GM12878 (cell line): ENCODE measurements around the gene IQCH. TPM values are rescaled to one million over a fixed set of nuclear protein-coding genes. Genes with fewer than 3 reads are reported as not detected.

Source experiments
- ATAC-seq: fragments of 200-7000 bp; cut with Tn5 transposase; 3 replicates; pipeline ENCODE4 v1.9.1; 2020; ENCODE audit warnings: mild to moderate bottlenecking, moderate library complexity
- BruUV-seq: library from RNA; stranded (reverse); fragments of 400-500 nt; replicated peaks from 2 replicates; lab custom pipeline; 2021; lab: Mats Ljungman, UMichigan
- CTCF ChIA-PET: fragments of 300-600 bp; sonication (Branson Sonifier 250); formaldehyde crosslinking; extraction: SDS; loops from one replicate; lab custom pipeline; 2021; ENCODE audit warnings: inconsistent platforms; lab: Yijun Ruan, JAX
- POLR2A ChIA-PET: fragments of 350-600 bp; formaldehyde crosslinking; extraction: SDS; loops from one replicate; lab custom pipeline; 2021; ENCODE audit warnings: inconsistent platforms; lab: Charles Lee
- RAD21 ChIA-PET: fragments of 300-600 bp; sonication (Branson Sonifier 250); formaldehyde crosslinking; loops from one replicate; lab custom pipeline; 2023; ENCODE audit warnings: antibody characterized with exemption; ENCODE audit not compliant: unreplicated experiment; lab: Charles Lee
- SMC1A ChIA-PET: fragments of 300-600 bp; sonication (Branson Sonifier 250); formaldehyde crosslinking; loops from one replicate; lab custom pipeline; 2023; ENCODE audit not compliant: unreplicated experiment, uncharacterized antibody; lab: Charles Lee
- DNase-seq: peaks from one replicate; pipeline ENCODE4 v3.0.0-alpha.2; 2011; ENCODE audit warnings: low read depth, low spot score
- FAIRE-seq: peaks from 3 replicates; lab custom pipeline; 2011; peaks lifted over from hg19 to GRCh38; lab: Jason Lieb, UNC
- H2AFZ ChIP-seq: 2 replicates; pipeline ENCODE4 v1.6.0; 2011; ENCODE audit warnings: low read depth, low read length, control low read depth; ENCODE audit not compliant: control insufficient read depth
- H3K27ac ChIP-seq: 2 replicates; pipeline ENCODE4 v1.5.1; 2011; ENCODE audit warnings: control low read depth; ENCODE audit not compliant: control insufficient read depth, insufficient read depth
- H3K27me3 ChIP-seq, 2 experiments: replicated peaks in 1 of 2; 2 replicates each; pipeline versions ENCODE4 v1.6.0 to v1.6.1; 2011; ENCODE audit warnings: low read length in 1 of 2; ENCODE audit not compliant: control insufficient read depth in 2 of 2, insufficient read depth in 2 of 2
- H3K36me3 ChIP-seq, 2 experiments: 2 replicates each; pipeline ENCODE4 v1.5.1; 2011; ENCODE audit warnings: low read length in 1 of 2; ENCODE audit not compliant: control insufficient read depth in 2 of 2, insufficient read depth in 2 of 2
- H3K4me1 ChIP-seq: 2 replicates; pipeline ENCODE4 v1.6.1; 2011; ENCODE audit warnings: mild to moderate bottlenecking, low read length, moderate library complexity, mixed read lengths; ENCODE audit not compliant: control insufficient read depth, insufficient read depth
- H3K4me2 ChIP-seq: 2 replicates; pipeline ENCODE4 v1.6.0; 2011; ENCODE audit warnings: control low read depth; ENCODE audit not compliant: control insufficient read depth, insufficient read depth
- H3K4me3 ChIP-seq: fragments of 200-600 bp; sonication (generic); 2 replicates; pipeline ENCODE4 v1.5.1; 2016
- H3K79me2 ChIP-seq: 2 replicates; pipeline ENCODE4 v1.6.0; 2011; ENCODE audit warnings: low read length; ENCODE audit not compliant: control insufficient read depth, insufficient read depth
- H3K9ac ChIP-seq: 2 replicates; pipeline ENCODE4 v1.8.0; 2011; ENCODE audit warnings: low read length, control low read depth, mixed read lengths; ENCODE audit not compliant: control insufficient read depth, insufficient read depth
- H3K9me3 ChIP-seq: replicated peaks from 3 replicates; pipeline ENCODE4 v1.5.1; 2011; ENCODE audit warnings: mild to moderate bottlenecking, low read length; ENCODE audit not compliant: control insufficient read depth, insufficient read depth
- H4K20me1 ChIP-seq: 2 replicates; pipeline ENCODE4 v1.6.0; 2011; ENCODE audit not compliant: control insufficient read depth, insufficient read depth
- CEBPB ChIP-seq, 2 experiments: fragments of 150-350 bp in 1 of 2; IDR thresholded peaks; 2 replicates each; pipeline ENCODE4 v1.6.1; 2012 to 2014; ENCODE audit warnings: low read depth in 2 of 2, low read length in 2 of 2, borderline replicate concordance in 1 of 2, inconsistent platforms in 1 of 2
- IRF4 ChIP-seq: IDR thresholded peaks from 2 replicates; pipeline ENCODE4 v1.6.1; 2011; ENCODE audit warnings: low read depth, low read length
- RELA ChIP-seq: fragments of 450-650 bp; IDR thresholded peaks from 2 replicates; pipeline ENCODE4 v1.8.0; 2014; ENCODE audit warnings: borderline replicate concordance; ENCODE audit not compliant: partially characterized antibody
- SPI1 ChIP-seq: IDR thresholded peaks from 2 replicates; pipeline ENCODE4 v1.6.1; 2011; ENCODE audit warnings: low read depth, mild to moderate bottlenecking, low read length, moderate library complexity, borderline replicate concordance; ENCODE audit not compliant: insufficient read depth
- WRNIP1 ChIP-seq: IDR thresholded peaks from 2 replicates; pipeline ENCODE4 v1.6.1; 2011; ENCODE audit warnings: low read depth, low read length, improper control_type of control experiment, borderline replicate concordance
- ZNF217 ChIP-seq: fragments of 450-650 bp; IDR thresholded peaks from 2 replicates; pipeline ENCODE4 v1.6.1; 2017; ENCODE audit warnings: antibody characterized with exemption, mild to moderate bottlenecking
- WGBS: methylation state at CpG from one replicate; pipeline ENCODE4 v1.1.6; 2016; ENCODE audit warnings: low lambda C conversion rate; ENCODE audit not compliant: insufficient replicate concordance, insufficient coverage; ENCODE audit errors: missing lambda C conversion rate; 5-methylcytosine and 5-hydroxymethylcytosine counted together
- in situ Hi-C: fragments of 300-500 bp; cut with MboI; formaldehyde crosslinking; loops from 9 replicates; pipeline ENCODE4 v1.14.3; 2018; ENCODE audit warnings: mixed read lengths
- intact Hi-C: fragments of 100-400 bp; cut with micrococcal nuclease; formaldehyde crosslinking; loops from one replicate; pipeline ENCODE4 v1.14.2; 2022; ENCODE audit not compliant: unreplicated experiment
- polyA plus RNA-seq, 11 experiments: library from polyadenylated mRNA; depleted of rRNA in 4 of 11; unstranded in 6 of 11; stranded (reverse) in 5 of 11; fragments of >200 nt; fragmentation: Nextera tagmentation in 4 of 11; fragmentation: Illumina TruSeq in 1 of 11; extraction: Ambion mirVana in 4 of 11; extraction: Trizol in 1 of 11; gene quantifications; 1 replicate in 1 of 11; 2 replicates in 10 of 11; pipeline versions ENCODE4 v1.2.1 to v1.2.3, GENCODE V29; 2011 to 2016; ENCODE audit warnings: inconsistent platforms in 2 of 11, missing spikeins in 2 of 11, low read depth in 1 of 11
- total RNA-seq, 4 experiments: library from RNA; depleted of rRNA in 3 of 4; stranded (reverse); fragments of >200 nt in 3 of 4; fragmentation: Illumina TruSeq in 1 of 4; extraction: Trizol in 1 of 4; gene quantifications; 2 replicates each; pipeline versions ENCODE4 v1.2.1 to v1.2.3, GENCODE V29; 2013 to 2021
- TF ChIP-seq, protein P1 (sequence below): fragments of 450-650 bp; IDR thresholded peaks from 2 replicates; pipeline ENCODE4 v1.6.1; 2017; ENCODE audit warnings: mild to moderate bottlenecking, moderate library complexity
- TF ChIP-seq, protein P2 (sequence below): fragments of 450-650 bp; IDR thresholded peaks from 2 replicates; pipeline ENCODE4 v1.6.1; 2017; ENCODE audit warnings: borderline replicate concordance
- TF ChIP-seq, protein P3 (sequence below): fragments of 450-650 bp; IDR thresholded peaks from 2 replicates; pipeline ENCODE4 v1.6.1; 2016; ENCODE audit warnings: mild to moderate bottlenecking
- TF ChIP-seq, protein P4 (sequence below): fragments of 450-650 bp; conservative IDR thresholded peaks from 2 replicates; pipeline ENCODE4 v1.6.1; 2017; ENCODE audit warnings: mild to moderate bottlenecking, moderate library complexity

IQCH gene
- total and polyA plus RNA-seq, 10 of the 15 experiments (the other 5 are each of a cell fraction or from before 2014, with no cell fraction given), result 0.29 to 1.3 (median 0.99) TPM

GRCh38 chr15:67219288-67219687 lies 35.3 kb upstream of the IQCH start:
- Histone ChIP-seq H3K4me1 (no peaks in the 10 kb centered on the region), H3K4me3 (no peak overlapping the region), H3K4me2 (no peak overlapping the region), H3K27ac (no peak overlapping the region), H2AFZ (no peak overlapping the region), H4K20me1 (no peaks in the 10 kb centered on the region), H3K36me3 (peaks cover 0 to 2% of the 10 kb centered on the region in 2 experiments; a peak in 2 of 4 replicates), H3K27me3 (no peaks in the 10 kb centered on the region), H3K79me2 (no peaks in the 10 kb centered on the region), H3K9me3 (no peaks in the 10 kb centered on the region), H3K9ac (no peak overlapping the region)
- DNase-seq (no peak), FAIRE-seq (no peak), ATAC-seq (no peak)
- SMC1A ChIA-PET, result no interaction called here
- RAD21 ChIA-PET, result no interaction called here
- no TSS peak for BruUV-seq
- intact Hi-C loops, result no loop called here
- in situ Hi-C loops, result no loop called here
- WGBS, result 100% methylated on average over 2 of the region's 2 CpGs
- POLR2A ChIA-PET, result no interaction called here
- TF ChIP-seq, protein P1, sequence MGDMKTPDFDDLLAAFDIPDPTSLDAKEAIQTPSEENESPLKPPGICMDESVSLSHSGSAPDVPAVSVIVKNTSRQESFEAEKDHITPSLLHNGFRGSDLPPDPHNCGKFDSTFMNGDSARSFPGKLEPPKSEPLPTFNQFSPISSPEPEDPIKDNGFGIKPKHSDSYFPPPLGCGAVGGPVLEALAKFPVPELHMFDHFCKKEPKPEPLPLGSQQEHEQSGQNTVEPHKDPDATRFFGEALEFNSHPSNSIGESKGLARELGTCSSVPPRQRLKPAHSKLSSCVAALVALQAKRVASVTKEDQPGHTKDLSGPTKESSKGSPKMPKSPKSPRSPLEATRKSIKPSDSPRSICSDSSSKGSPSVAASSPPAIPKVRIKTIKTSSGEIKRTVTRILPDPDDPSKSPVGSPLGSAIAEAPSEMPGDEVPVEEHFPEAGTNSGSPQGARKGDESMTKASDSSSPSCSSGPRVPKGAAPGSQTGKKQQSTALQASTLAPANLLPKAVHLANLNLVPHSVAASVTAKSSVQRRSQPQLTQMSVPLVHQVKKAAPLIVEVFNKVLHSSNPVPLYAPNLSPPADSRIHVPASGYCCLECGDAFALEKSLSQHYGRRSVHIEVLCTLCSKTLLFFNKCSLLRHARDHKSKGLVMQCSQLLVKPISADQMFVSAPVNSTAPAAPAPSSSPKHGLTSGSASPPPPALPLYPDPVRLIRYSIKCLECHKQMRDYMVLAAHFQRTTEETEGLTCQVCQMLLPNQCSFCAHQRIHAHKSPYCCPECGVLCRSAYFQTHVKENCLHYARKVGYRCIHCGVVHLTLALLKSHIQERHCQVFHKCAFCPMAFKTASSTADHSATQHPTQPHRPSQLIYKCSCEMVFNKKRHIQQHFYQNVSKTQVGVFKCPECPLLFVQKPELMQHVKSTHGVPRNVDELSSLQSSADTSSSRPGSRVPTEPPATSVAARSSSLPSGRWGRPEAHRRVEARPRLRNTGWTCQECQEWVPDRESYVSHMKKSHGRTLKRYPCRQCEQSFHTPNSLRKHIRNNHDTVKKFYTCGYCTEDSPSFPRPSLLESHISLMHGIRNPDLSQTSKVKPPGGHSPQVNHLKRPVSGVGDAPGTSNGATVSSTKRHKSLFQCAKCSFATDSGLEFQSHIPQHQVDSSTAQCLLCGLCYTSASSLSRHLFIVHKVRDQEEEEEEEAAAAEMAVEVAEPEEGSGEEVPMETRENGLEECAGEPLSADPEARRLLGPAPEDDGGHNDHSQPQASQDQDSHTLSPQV, result no peak
- TF ChIP-seq, protein P2, sequence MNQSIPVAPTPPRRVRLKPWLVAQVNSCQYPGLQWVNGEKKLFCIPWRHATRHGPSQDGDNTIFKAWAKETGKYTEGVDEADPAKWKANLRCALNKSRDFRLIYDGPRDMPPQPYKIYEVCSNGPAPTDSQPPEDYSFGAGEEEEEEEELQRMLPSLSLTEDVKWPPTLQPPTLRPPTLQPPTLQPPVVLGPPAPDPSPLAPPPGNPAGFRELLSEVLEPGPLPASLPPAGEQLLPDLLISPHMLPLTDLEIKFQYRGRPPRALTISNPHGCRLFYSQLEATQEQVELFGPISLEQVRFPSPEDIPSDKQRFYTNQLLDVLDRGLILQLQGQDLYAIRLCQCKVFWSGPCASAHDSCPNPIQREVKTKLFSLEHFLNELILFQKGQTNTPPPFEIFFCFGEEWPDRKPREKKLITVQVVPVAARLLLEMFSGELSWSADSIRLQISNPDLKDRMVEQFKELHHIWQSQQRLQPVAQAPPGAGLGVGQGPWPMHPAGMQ, result no peak
- TF ChIP-seq, protein P3, sequence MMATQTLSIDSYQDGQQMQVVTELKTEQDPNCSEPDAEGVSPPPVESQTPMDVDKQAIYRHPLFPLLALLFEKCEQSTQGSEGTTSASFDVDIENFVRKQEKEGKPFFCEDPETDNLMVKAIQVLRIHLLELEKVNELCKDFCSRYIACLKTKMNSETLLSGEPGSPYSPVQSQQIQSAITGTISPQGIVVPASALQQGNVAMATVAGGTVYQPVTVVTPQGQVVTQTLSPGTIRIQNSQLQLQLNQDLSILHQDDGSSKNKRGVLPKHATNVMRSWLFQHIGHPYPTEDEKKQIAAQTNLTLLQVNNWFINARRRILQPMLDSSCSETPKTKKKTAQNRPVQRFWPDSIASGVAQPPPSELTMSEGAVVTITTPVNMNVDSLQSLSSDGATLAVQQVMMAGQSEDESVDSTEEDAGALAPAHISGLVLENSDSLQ, result no peak
- no peak for TF ChIP-seq SPI1
- TF ChIP-seq ZNF217, result no peak
- TF ChIP-seq CEBPB (IDR thresholded peaks at IDR 0.05; ENCODE audit: borderline replicate concordance in 1 of 2, low read depth in 2 of 2, low read length in 2 of 2), result no peak
- no peak for TF ChIP-seq RELA
- no peak for TF ChIP-seq WRNIP1
- TF ChIP-seq, protein P4, sequence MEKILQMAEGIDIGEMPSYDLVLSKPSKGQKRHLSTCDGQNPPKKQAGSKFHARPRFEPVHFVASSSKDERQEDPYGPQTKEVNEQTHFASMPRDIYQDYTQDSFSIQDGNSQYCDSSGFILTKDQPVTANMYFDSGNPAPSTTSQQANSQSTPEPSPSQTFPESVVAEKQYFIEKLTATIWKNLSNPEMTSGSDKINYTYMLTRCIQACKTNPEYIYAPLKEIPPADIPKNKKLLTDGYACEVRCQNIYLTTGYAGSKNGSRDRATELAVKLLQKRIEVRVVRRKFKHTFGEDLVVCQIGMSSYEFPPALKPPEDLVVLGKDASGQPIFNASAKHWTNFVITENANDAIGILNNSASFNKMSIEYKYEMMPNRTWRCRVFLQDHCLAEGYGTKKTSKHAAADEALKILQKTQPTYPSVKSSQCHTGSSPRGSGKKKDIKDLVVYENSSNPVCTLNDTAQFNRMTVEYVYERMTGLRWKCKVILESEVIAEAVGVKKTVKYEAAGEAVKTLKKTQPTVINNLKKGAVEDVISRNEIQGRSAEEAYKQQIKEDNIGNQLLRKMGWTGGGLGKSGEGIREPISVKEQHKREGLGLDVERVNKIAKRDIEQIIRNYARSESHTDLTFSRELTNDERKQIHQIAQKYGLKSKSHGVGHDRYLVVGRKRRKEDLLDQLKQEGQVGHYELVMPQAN, result no peak
- TF ChIP-seq IRF4, result no peak
- CTCF ChIA-PET, result interaction anchor here (1.6 kb wide), 1 partner anchor 20 kb away, joined by 4 read pairs; no protein-coding TSS in a partner anchor
